ENCODE measurements around the gene TBC1D30.

TBC1D30 gene

DNA sequence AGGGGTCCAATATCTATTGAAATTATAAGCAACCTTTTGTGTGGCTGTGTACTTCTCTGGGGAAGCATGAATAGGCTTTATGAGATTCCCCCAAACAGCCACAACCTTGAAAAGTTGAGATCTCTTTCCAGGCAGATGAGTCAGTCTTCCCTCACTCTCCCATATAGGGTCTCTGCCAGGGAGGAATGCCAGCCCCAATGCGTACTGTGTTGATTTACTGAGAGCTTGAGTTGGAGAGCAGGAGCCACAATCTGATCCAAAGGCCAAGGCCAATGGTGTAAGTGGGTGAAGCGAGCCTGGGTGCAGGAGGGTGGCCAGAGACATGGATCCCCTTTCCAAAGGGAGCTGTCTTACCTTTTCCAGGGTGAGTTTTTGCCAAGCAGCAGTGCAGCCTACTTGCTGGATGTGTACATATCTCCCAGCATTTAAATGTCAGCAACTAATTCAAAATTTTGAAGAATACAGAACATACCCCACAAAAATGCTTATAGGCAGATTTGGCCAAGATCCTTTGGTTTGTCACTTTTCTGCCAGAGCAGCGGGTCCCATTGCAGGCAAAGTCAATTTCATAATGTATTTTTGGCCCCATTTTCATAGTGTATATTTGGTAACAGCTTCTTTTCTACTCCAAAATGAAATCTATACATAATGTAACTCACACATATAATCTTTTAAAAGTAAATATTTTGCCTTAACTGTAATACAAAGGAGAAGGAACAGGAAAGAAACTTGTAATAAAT, 88.2 kb downstream of the TBC1D30 start:
- Histone ChIP-seq H2AFZ (ENCODE audit: low read length, unreplicated experiment) (no peak overlapping the region), H3K4me3 (ENCODE audit: low read depth, low read length) (no peak overlapping the region), H3K27ac (ENCODE audit: low read depth, low read length) (no peak overlapping the region), H3K4me1 (ENCODE audit: control insufficient read depth, insufficient read depth, low read length, unreplicated experiment) (no peaks in the 10 kb centered on the region), H3K36me3 (ENCODE audit: insufficient read depth, low read length) (no peaks in the 10 kb centered on the region), H3K79me2 (ENCODE audit: control insufficient read depth, insufficient read depth, low read length, unreplicated experiment) (no peaks in the 10 kb centered on the region), H3K27me3 (ENCODE audit: insufficient read depth, low read length) (peaks cover 93% of the 10 kb centered on the region)

DNA sequence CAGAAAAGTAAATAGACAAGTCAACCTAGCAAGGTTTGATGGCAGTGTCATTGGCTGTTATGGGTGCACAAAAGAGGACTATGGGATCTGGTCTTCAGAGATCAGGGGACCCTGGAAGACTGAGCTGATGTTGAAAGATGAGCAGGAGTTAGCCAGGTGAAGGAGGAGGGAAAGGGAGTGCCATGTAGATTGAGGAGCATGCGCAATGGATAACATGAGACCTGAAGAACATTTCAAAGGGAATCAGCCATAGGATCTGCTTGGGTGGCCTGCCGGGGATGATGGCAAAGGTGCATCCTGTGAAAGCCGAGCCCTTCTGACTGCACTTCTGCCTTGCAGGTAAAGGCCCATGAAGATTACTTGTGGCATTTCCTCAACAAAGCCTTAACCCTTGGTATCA, 90.8 kb downstream of the TBC1D30 start:
- Histone ChIP-seq H3K4me3 (ENCODE audit: low read depth, low read length) (no peak overlapping the region), H3K79me2 (ENCODE audit: control insufficient read depth, insufficient read depth, low read length, unreplicated experiment) (no peaks in the 10 kb centered on the region), H2AFZ (ENCODE audit: low read length, unreplicated experiment) (no peak overlapping the region), H3K27me3 (ENCODE audit: insufficient read depth, low read length) (peaks cover 96% of the 10 kb centered on the region), H3K27ac (ENCODE audit: low read depth, low read length) (no peak overlapping the region), H3K36me3 (ENCODE audit: insufficient read depth, low read length) (no peaks in the 10 kb centered on the region), H3K4me1 (ENCODE audit: control insufficient read depth, insufficient read depth, low read length, unreplicated experiment) (no peaks in the 10 kb centered on the region)

DNA sequence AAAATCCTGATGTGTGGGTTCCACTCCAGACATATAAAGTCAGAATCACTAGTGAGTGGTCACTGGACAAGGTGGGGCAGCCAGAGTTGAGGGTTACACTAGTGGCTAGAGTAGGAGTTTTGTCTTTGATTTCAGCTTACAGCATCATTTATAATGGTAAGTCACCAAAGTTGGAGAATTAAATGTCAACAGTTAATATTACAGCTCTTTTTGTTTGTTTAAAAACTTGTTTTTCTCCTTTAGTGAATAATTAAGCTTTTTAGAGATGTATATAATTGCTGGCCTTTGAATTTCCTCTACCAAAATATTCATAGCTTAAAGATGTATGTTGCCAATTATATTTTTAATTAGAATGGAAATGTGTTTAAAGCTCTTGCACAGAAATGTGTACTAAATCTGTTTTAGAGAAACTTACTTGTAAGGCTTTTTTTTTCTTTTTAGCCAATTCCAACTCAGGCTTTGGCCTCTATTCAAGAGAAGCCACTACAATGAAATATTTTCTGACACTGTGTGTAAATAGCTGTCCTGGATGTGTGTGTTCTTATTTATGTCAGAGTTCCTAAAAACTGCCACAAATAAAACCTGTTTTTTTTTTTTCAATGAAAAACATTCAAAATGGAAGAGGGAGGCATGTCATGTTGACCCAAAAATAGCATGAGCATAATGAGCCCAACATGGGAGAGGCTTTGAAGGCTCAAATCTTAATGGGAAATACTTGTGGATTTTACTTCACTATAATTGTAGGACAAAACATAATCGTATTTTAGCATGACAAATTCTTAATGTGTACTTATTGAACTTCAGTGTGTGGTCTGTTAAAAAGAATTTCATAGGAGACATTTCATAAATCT, 92.2 kb downstream of the TBC1D30 start:
- H3K79me2 ChIP-seq (ENCODE audit: control insufficient read depth, insufficient read depth, low read length, unreplicated experiment), result no peaks in the 10 kb centered on the region
- no peaks in the 10 kb centered on the region for H3K4me1 ChIP-seq (ENCODE audit: control insufficient read depth, insufficient read depth, low read length, unreplicated experiment)
- H3K27ac ChIP-seq (ENCODE audit: low read depth, low read length), result no peak overlapping the region
- H2AFZ ChIP-seq (ENCODE audit: low read length, unreplicated experiment), result no peak overlapping the region
- no peak overlapping the region for H3K4me3 ChIP-seq (ENCODE audit: low read depth, low read length)
- H3K36me3 ChIP-seq (ENCODE audit: insufficient read depth, low read length), result no peaks in the 10 kb centered on the region
- H3K27me3 ChIP-seq (ENCODE audit: insufficient read depth, low read length), result peaks cover 94% of the 10 kb centered on the region

DNA sequence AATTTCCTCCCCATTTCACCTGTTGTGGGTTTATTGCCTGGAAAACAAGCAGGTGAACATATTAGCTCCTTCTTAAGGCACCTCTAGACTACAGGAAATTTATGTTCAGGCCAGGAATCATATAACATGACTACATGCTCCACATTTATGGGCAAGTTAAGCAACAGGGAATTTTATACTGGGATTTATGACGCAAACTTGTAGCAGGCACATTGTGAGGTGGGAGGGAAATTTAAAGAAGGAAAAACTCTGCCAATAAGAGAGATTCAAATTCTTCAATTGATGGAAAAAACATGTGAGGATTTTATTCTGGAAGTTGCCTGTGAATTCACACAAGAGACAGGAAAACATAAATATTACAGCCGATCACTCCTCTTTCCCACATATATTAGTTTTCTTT, 93.9 kb downstream of the TBC1D30 start:
- no peaks in the 10 kb centered on the region for H3K79me2 ChIP-seq (ENCODE audit: control insufficient read depth, insufficient read depth, low read length, unreplicated experiment)
- H3K4me1 ChIP-seq (ENCODE audit: control insufficient read depth, insufficient read depth, low read length, unreplicated experiment), result no peaks in the 10 kb centered on the region
- no peak overlapping the region for H2AFZ ChIP-seq (ENCODE audit: low read length, unreplicated experiment)
- H3K27ac ChIP-seq (ENCODE audit: low read depth, low read length), result no peak overlapping the region
- no peak overlapping the region for H3K4me3 ChIP-seq (ENCODE audit: low read depth, low read length)
- H3K36me3 ChIP-seq (ENCODE audit: insufficient read depth, low read length), result no peaks in the 10 kb centered on the region
- peaks cover 85% of the 10 kb centered on the region for H3K27me3 ChIP-seq (ENCODE audit: insufficient read depth, low read length)

DNA sequence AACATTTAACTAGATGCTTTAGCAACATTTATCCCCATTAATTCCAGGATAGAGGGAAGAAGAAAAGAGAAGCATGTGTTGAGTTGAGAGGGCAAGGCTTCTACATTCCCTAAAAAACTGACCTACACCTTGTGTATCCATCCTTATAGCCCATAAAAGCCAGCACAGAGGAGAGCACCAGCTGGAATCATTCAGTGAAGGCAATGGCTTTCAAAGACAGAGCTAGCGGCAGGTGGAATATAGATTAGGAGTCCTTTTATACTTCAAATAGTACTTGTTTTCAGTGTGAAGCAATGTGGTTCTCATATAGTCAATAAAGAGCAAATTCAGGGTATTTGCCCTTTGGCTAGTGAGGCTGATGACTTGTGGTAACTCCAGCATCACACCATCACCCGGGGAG, 94.4 kb downstream of the TBC1D30 start:
- Histone ChIP-seq H3K79me2 (ENCODE audit: control insufficient read depth, insufficient read depth, low read length, unreplicated experiment) (no peaks in the 10 kb centered on the region), H3K4me1 (ENCODE audit: control insufficient read depth, insufficient read depth, low read length, unreplicated experiment) (no peaks in the 10 kb centered on the region), H2AFZ (ENCODE audit: low read length, unreplicated experiment) (no peak overlapping the region), H3K27me3 (ENCODE audit: insufficient read depth, low read length) (peaks cover 85% of the 10 kb centered on the region), H3K36me3 (ENCODE audit: insufficient read depth, low read length) (no peaks in the 10 kb centered on the region), H3K27ac (ENCODE audit: low read depth, low read length) (no peak overlapping the region), H3K4me3 (ENCODE audit: low read depth, low read length) (no peak overlapping the region)

DNA sequence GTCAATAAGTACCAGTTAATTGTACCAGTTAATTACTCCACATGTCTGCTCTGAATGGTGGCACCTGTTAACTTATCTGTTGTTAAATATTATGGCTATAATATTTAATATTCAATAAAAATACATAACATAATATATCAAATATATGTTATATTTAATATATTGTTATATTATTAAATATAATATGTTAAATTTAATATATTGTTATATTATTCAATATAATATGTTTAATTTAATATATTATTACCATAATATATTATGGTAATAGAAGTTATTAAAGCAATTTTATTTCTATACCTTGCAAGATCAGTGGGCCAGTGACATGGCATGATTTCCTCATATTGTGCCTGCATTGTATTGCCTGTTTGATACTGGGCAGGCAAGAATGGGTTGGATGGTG, 98.4 kb downstream of the TBC1D30 start:
- H3K27me3 ChIP-seq (ENCODE audit: insufficient read depth, low read length), result peaks cover 77% of the 10 kb centered on the region
- H3K36me3 ChIP-seq (ENCODE audit: insufficient read depth, low read length), result no peaks in the 10 kb centered on the region
- no peaks in the 10 kb centered on the region for H3K4me1 ChIP-seq (ENCODE audit: control insufficient read depth, insufficient read depth, low read length, unreplicated experiment)
- H2AFZ ChIP-seq (ENCODE audit: low read length, unreplicated experiment), result no peak overlapping the region
- no peak overlapping the region for H3K4me3 ChIP-seq (ENCODE audit: low read depth, low read length)
- H3K27ac ChIP-seq (ENCODE audit: low read depth, low read length), result no peak overlapping the region
- H3K79me2 ChIP-seq (ENCODE audit: control insufficient read depth, insufficient read depth, low read length, unreplicated experiment), result no peaks in the 10 kb centered on the region

DNA sequence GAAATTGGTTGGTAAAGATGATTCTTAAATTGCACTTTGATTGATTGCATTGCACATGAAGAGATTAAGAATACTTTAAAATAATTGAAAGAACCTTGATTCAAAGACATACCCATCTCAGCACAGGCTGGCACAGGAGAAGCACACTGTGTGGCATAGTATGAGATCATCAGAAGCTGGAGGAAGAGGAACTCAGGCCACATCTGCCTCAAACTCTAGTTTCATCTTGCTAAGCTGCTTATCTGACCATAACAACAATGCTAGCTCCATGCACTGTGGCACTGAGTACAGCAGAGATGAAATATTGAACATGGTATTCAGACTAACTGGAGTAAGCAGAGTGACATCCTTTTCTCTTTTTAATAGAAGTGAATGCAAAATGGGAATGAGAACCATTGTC, 99.1 kb downstream of the TBC1D30 start:
- Histone ChIP-seq H3K27me3 (ENCODE audit: insufficient read depth, low read length) (peaks cover 77% of the 10 kb centered on the region), H3K4me3 (ENCODE audit: low read depth, low read length) (no peak overlapping the region), H3K27ac (ENCODE audit: low read depth, low read length) (no peak overlapping the region), H3K4me1 (ENCODE audit: control insufficient read depth, insufficient read depth, low read length, unreplicated experiment) (no peaks in the 10 kb centered on the region), H3K79me2 (ENCODE audit: control insufficient read depth, insufficient read depth, low read length, unreplicated experiment) (no peaks in the 10 kb centered on the region), H3K36me3 (ENCODE audit: insufficient read depth, low read length) (no peaks in the 10 kb centered on the region), H2AFZ (ENCODE audit: low read length, unreplicated experiment) (no peak overlapping the region)

Data from ACC112 (cell line).